ENCODE measurements around the gene EIF3L.

EIF3L gene

GRCh38 chr22:37932821-37933578 is 83.8 kb downstream of the EIF3L start:
- TF ChIP-seq CTCF (IDR thresholded peaks at IDR 0.05; ENCODE audit: poor library complexity, severe bottlenecking) = no peak
- peaks cover 4% of the 10 kb centered on the region for H3K4me1 ChIP-seq (ENCODE audit: insufficient read depth, poor library complexity, severe bottlenecking)
- no peaks in the 10 kb centered on the region for H3K27me3 ChIP-seq (ENCODE audit: insufficient read depth, poor library complexity, severe bottlenecking)
- H3K9me3 ChIP-seq (ENCODE audit: severe bottlenecking) = no peaks in the 10 kb centered on the region
- peak; percentile 24; the same call in 2 of the 3 replicates for ATAC-seq (ENCODE audit: low read depth)
- H3K27ac ChIP-seq (ENCODE audit: poor library complexity, severe bottlenecking) = peak overlapping the region; percentile 30
- no peak overlapping the region for H3K4me3 ChIP-seq (ENCODE audit: severe bottlenecking)
- peaks cover 97% of the 10 kb centered on the region for H3K36me3 ChIP-seq (ENCODE audit: low read depth)
- no peak for DNase-seq (ENCODE audit: low spot score)

GRCh38 chr22:37933711-37934376 is 84.6 kb downstream of the EIF3L start:
- TF ChIP-seq CTCF (IDR thresholded peaks at IDR 0.05; ENCODE audit: poor library complexity, severe bottlenecking) = peak; percentile 95
- Histone ChIP-seq H3K9me3 (ENCODE audit: severe bottlenecking) (no peaks in the 10 kb centered on the region), H3K27ac (ENCODE audit: poor library complexity, severe bottlenecking) (peak overlapping the region; percentile 30), H3K4me1 (ENCODE audit: insufficient read depth, poor library complexity, severe bottlenecking) (peaks cover 4% of the 10 kb centered on the region), H3K4me3 (ENCODE audit: severe bottlenecking) (no peak overlapping the region), H3K27me3 (ENCODE audit: insufficient read depth, poor library complexity, severe bottlenecking) (no peaks in the 10 kb centered on the region), H3K36me3 (ENCODE audit: low read depth) (peaks cover 97% of the 10 kb centered on the region)
- peak; percentile 94 for ATAC-seq (ENCODE audit: low read depth)
- DNase-seq (ENCODE audit: low spot score) = peak; percentile 88
